Testis (tissue), 3 donors: ENCODE data around the gene ADD1. TPM values are rescaled to one million over a fixed set of nuclear protein-coding genes. Genes with fewer than 3 reads are reported as not detected.

Experiments
- DNase-seq: peaks from one replicate; pipeline ENCODE4 v3.0.0-alpha.2; 2019
- H3K27ac ChIP-seq, 2 donors: fragments of 200-600 bp; sonication (generic); one replicate each; pipeline ENCODE4 v1.5.1; 2019
- H3K27me3 ChIP-seq: fragments of 200-600 bp; sonication (generic); one replicate; pipeline ENCODE4 v1.5.1; 2019
- H3K36me3 ChIP-seq: fragments of 200-600 bp; sonication (generic); one replicate; pipeline ENCODE4 v1.5.1; 2017; ENCODE audit warnings: low read depth; ENCODE audit errors: missing control alignments
- H3K4me1 ChIP-seq: fragments of 200-600 bp; sonication (generic); one replicate; pipeline ENCODE4 v1.5.1; 2019
- H3K4me3 ChIP-seq, 2 donors: fragments of 200-600 bp; sonication (generic); one replicate each; pipeline ENCODE4 v1.5.1; 2017 to 2019
- H3K9me3 ChIP-seq: fragments of 200-600 bp; sonication (generic); one replicate; pipeline ENCODE4 v1.5.1; 2017
- CTCF ChIP-seq, 3 experiments: fragments of 450-650 bp in 2 of 3; fragments of 200-600 bp in 1 of 3; sonication (generic) in 1 of 3; IDR thresholded peaks; one replicate each; pipeline ENCODE4 v1.5.1; 2016 to 2019; ENCODE audit warnings: antibody characterized with exemption in 3 of 3, mild to moderate bottlenecking in 2 of 3, moderate library complexity in 1 of 3
- POLR2A ChIP-seq: fragments of 450-650 bp; IDR thresholded peaks from one replicate; pipeline ENCODE4 v1.6.1; 2017; ENCODE audit warnings: antibody characterized with exemption, mild to moderate bottlenecking, moderate library complexity
- WGBS, 2 donors: methylation state at CpG; one replicate each; pipeline ENCODE4 v1.1.5; 2018; 5-methylcytosine and 5-hydroxymethylcytosine counted together
- intact Hi-C: fragments of 100-400 bp; cut with DNase I; formaldehyde crosslinking; loops from one replicate; pipeline ENCODE4 v1.15.1; 2023; ENCODE audit warnings: low total_unique reads
- polyA plus RNA-seq: library from polyadenylated mRNA; stranded (reverse); fragments of 350-450 nt; fragmentation: Illumina TruSeq; extraction: RNeasy Lipid Tissue Mini Kit (QIAGEN cat#74804); gene quantifications from one replicate; pipeline ENCODE4 v1.2.3, GENCODE V29; 2014; ENCODE audit warnings: low read depth, low replicate concordance; ENCODE audit not compliant: insufficient read depth
- total RNA-seq, 2 donors: library from RNA; depleted of rRNA; stranded (reverse); fragments of >200 nt; gene quantifications; one replicate each; pipeline ENCODE4 v1.2.3, GENCODE V29; 2016

ADD1 gene
- total and polyA plus RNA-seq, 3 donors from 2014 or later = 233 to 355 (median 318) TPM

GRCh38 chr4:2886622-2887021 is 43.0 kb downstream of the ADD1 start:
- TF ChIP-seq POLR2A (no peak), CTCF (IDR thresholded peaks at IDR 0.05) (no peak)
- 70 to 74% methylated on average over 6 of the region's 6 CpGs for WGBS, 2 donors
- no peak overlapping the region for H3K4me3 ChIP-seq
- DNase-seq = no peak
- no peak overlapping the region for H3K27ac ChIP-seq
- intact Hi-C loops = no loop called here
- H3K36me3 ChIP-seq = no peaks in the 10 kb centered on the region
- H3K27me3 ChIP-seq = no peaks in the 10 kb centered on the region
- H3K4me1 ChIP-seq = peaks cover 5% of the 10 kb centered on the region
- no peaks in the 10 kb centered on the region for H3K9me3 ChIP-seq

GRCh38 chr4:2887343-2887742 is 43.7 kb downstream of the ADD1 start:
- no peak overlapping the region for H3K4me3 ChIP-seq
- H3K9me3 ChIP-seq = no peaks in the 10 kb centered on the region
- no peaks in the 10 kb centered on the region for H3K27me3 ChIP-seq
- H3K4me1 ChIP-seq = peaks cover 5% of the 10 kb centered on the region
- intact Hi-C loops = no loop called here
- no peaks in the 10 kb centered on the region for H3K36me3 ChIP-seq
- no peak for DNase-seq
- H3K27ac ChIP-seq = no peak overlapping the region
- no peak for TF ChIP-seq POLR2A
- no peak for TF ChIP-seq CTCF (IDR thresholded peaks at IDR 0.05)
- 85 to 94% methylated on average over 3 of the region's 3 CpGs for WGBS, 2 donors

- no peak for DNase-seq
- 93 to 95% methylated on average over 3 of the region's 3 CpGs for WGBS, 2 donors
- no peaks in the 10 kb centered on the region for H3K27me3 ChIP-seq
- intact Hi-C loops = no loop called here
- H3K4me3 ChIP-seq = no peak overlapping the region
- H3K4me1 ChIP-seq = peaks cover 11% of the 10 kb centered on the region
- no peaks in the 10 kb centered on the region for H3K36me3 ChIP-seq
- no peaks in the 10 kb centered on the region for H3K9me3 ChIP-seq
- TF ChIP-seq POLR2A (no peak), CTCF (IDR thresholded peaks at IDR 0.05) (no peak)
- H3K27ac ChIP-seq = no peak overlapping the region
Observed at GRCh38 chr4:2888886-2889285, 45.2 kb downstream of the ADD1 start.

GRCh38 chr4:2891294-2891693 is 47.6 kb downstream of the ADD1 start:
- intact Hi-C loops = no loop called here
- Histone ChIP-seq H3K36me3 (no peaks in the 10 kb centered on the region), H3K4me3 (no peak overlapping the region), H3K27me3 (no peaks in the 10 kb centered on the region), H3K4me1 (peaks cover 14% of the 10 kb centered on the region), H3K9me3 (no peaks in the 10 kb centered on the region), H3K27ac (no peak overlapping the region)
- DNase-seq = no peak
- 42 to 44% methylated on average over 5 of the region's 5 CpGs for WGBS, 2 donors
- TF ChIP-seq POLR2A (no peak), CTCF (IDR thresholded peaks at IDR 0.05) (no peak)

GRCh38 chr4:2893772-2894171 is 50.1 kb downstream of the ADD1 start:
- Histone ChIP-seq H3K4me1 (peaks cover 14% of the 10 kb centered on the region), H3K27me3 (no peaks in the 10 kb centered on the region), H3K36me3 (no peaks in the 10 kb centered on the region), H3K9me3 (no peaks in the 10 kb centered on the region), H3K27ac (no peak overlapping the region), H3K4me3 (no peak overlapping the region)
- intact Hi-C loops = no loop called here
- 29 to 41% methylated on average over 5 of the region's 5 CpGs for WGBS, 2 donors
- TF ChIP-seq POLR2A = no peak
- DNase-seq = no peak
